H1 (cell line): ENCODE measurements around the gene LITAF. TPM values are rescaled to one million over a fixed set of nuclear protein-coding genes. Genes with fewer than 3 reads are reported as not detected.

Experiments
- CEBPB ChIP-seq: IDR thresholded peaks from 2 replicates; pipeline ENCODE4 v1.6.1; 2012; ENCODE audit warnings: low read depth, low read length
- CHD7 ChIP-seq: fragments of 300-600 bp; sonication (generic); IDR thresholded peaks from 2 replicates; pipeline ENCODE4 v1.7.1; 2012; ENCODE audit warnings: low read length, moderate library complexity, mild to moderate bottlenecking, inconsistent platforms; ENCODE audit not compliant: insufficient replicate concordance
- GTF2F1 ChIP-seq: IDR thresholded peaks from 2 replicates; pipeline ENCODE4 v1.6.1; 2012; ENCODE audit warnings: low read depth, low read length, improper control_type of control experiment, borderline replicate concordance
- JUN ChIP-seq: IDR thresholded peaks from 2 replicates; pipeline ENCODE4 v1.6.1; 2011; ENCODE audit warnings: low read depth, mild to moderate bottlenecking, improper control_type of control experiment, low read length
- MAFK ChIP-seq: IDR thresholded peaks from 2 replicates; pipeline ENCODE4 v1.6.1; 2012; ENCODE audit warnings: low read depth, mild to moderate bottlenecking, improper control_type of control experiment, low read length
- PHF8 ChIP-seq: fragments of 200-600 bp; sonication (generic); conservative IDR thresholded peaks from 2 replicates; pipeline ENCODE4 v1.7.1; 2012; ENCODE audit warnings: low read depth, mild to moderate bottlenecking, inconsistent platforms, low read length, moderate library complexity
- POLR2A ChIP-seq, 2 experiments: IDR thresholded peaks; 1 replicate in 1 of 2; 2 replicates in 1 of 2; pipeline ENCODE4 v1.6.1; 2011; ENCODE audit warnings: low read depth in 2 of 2, low read length in 2 of 2, mild to moderate bottlenecking in 2 of 2; ENCODE audit errors: control extremely low read depth in 1 of 2
- SAP30 ChIP-seq: fragments of 300-600 bp; sonication (generic); IDR thresholded peaks from 2 replicates; pipeline ENCODE4 v1.7.1; 2012; ENCODE audit warnings: low read length, moderate library complexity, mild to moderate bottlenecking, inconsistent platforms; ENCODE audit not compliant: insufficient read depth, insufficient replicate concordance
- TBP ChIP-seq: IDR thresholded peaks from 2 replicates; pipeline ENCODE4 v1.6.1; 2011; ENCODE audit warnings: low read depth, low read length, improper control_type of control experiment
- TEAD4 ChIP-seq: IDR thresholded peaks from 2 replicates; pipeline ENCODE4 v1.6.1; 2012; ENCODE audit warnings: low read depth, low read length, inconsistent platforms, mixed read lengths
- polyA plus RNA-seq, 7 experiments: library from polyadenylated mRNA; depleted of rRNA in 3 of 7; stranded (reverse) in 5 of 7; unstranded in 2 of 7; fragments of >200 nt in 5 of 7; fragments of 200-250 nt in 2 of 7; gene quantifications; 1 replicate in 5 of 7; 2 replicates in 1 of 7; 4 replicates in 1 of 7; pipeline versions ENCODE4 v1.2.1 to v1.2.3, GENCODE V29; 2011 to 2013; ENCODE audit warnings: missing spikeins in 2 of 7, mixed read lengths in 2 of 7
- total RNA-seq: library from RNA; stranded (reverse); fragmentation: NEBNext Ultra II Directional; extraction: Animal tissue kit (Norgen Biotek cat#: 25700); gene quantifications from 2 replicates; pipeline ENCODE4 v1.2.1, GENCODE V29; 2021
- TF ChIP-seq, protein P1 (sequence below): IDR thresholded peaks from 2 replicates; pipeline ENCODE4 v1.6.1; 2012; ENCODE audit warnings: low read length, inconsistent platforms

LITAF gene
- total and polyA plus RNA-seq, 2 of the 8 experiments (the other 6 are each of a cell fraction or from before 2014, with no cell fraction given) = 165 to 205 TPM

DNA sequence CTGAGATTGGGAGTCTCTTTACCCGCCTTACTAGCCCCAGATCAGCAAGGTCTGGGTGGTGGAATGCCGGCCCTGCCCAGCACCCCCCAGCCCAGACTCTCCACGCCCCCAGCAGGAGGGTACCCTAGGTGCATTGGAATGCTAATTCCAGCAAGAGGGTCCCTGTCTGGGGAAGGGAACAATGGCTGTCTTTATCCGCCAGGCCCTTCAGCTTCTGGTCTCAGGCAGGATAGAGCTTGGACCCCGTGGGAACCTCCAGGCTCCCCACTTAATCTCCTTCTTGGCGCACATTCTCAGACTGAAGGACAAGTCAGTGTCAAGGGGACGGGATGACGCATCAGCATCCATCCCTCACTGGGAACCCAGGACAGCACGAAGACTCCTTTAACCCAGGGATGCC lies 85.1 kb downstream of the LITAF start (continued):
- TF ChIP-seq SAP30 = no peak
- TF ChIP-seq, protein P1, sequence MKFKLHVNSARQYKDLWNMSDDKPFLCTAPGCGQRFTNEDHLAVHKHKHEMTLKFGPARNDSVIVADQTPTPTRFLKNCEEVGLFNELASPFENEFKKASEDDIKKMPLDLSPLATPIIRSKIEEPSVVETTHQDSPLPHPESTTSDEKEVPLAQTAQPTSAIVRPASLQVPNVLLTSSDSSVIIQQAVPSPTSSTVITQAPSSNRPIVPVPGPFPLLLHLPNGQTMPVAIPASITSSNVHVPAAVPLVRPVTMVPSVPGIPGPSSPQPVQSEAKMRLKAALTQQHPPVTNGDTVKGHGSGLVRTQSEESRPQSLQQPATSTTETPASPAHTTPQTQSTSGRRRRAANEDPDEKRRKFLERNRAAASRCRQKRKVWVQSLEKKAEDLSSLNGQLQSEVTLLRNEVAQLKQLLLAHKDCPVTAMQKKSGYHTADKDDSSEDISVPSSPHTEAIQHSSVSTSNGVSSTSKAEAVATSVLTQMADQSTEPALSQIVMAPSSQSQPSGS = no peak
- TF ChIP-seq POLR2A (IDR thresholded peaks at IDR 0.05; ENCODE audit: control extremely low read depth in 1 of 2, low read depth in 2 of 2, low read length in 2 of 2) = no peak
- TF ChIP-seq CEBPB = no peak
- no peak for TF ChIP-seq PHF8
- TF ChIP-seq CHD7 = no peak
- no peak for TF ChIP-seq MAFK
- TF ChIP-seq TEAD4 = peak; percentile 88
- TF ChIP-seq TBP = no peak
- no peak for TF ChIP-seq GTF2F1
- no peak for TF ChIP-seq JUN
